Activated CD4-positive, alpha-beta T cell treated with anti-CD3 and anti-CD28 coated beads for 24 hours (primary cell): ENCODE measurements around the gene TNFAIP8L1.

ENCODE experiments used
- DNase-seq, 2 donors: peaks; one replicate each; pipeline ENCODE4 v3.0.0-alpha.2; 2020; ENCODE audit warnings: low read depth in 2 of 2

Gene TNFAIP8L1

GRCh38 chr19:4609878-4610511 is 29.3 kb upstream of the TNFAIP8L1 start:
- no peak for DNase-seq

GRCh38 chr19:4613254-4613751 is 26.0 kb upstream of the TNFAIP8L1 start:
- no peak for DNase-seq

GRCh38 chr19:4618019-4618418 is 21.3 kb upstream of the TNFAIP8L1 start:
- DNase-seq: no peak

GRCh38 chr19:4619668-4620294 is 19.5 kb upstream of the TNFAIP8L1 start:
- DNase-seq: no peak

GRCh38 chr19:4620675-4621074 is 18.6 kb upstream of the TNFAIP8L1 start:
- DNase-seq: no peak

DNA sequence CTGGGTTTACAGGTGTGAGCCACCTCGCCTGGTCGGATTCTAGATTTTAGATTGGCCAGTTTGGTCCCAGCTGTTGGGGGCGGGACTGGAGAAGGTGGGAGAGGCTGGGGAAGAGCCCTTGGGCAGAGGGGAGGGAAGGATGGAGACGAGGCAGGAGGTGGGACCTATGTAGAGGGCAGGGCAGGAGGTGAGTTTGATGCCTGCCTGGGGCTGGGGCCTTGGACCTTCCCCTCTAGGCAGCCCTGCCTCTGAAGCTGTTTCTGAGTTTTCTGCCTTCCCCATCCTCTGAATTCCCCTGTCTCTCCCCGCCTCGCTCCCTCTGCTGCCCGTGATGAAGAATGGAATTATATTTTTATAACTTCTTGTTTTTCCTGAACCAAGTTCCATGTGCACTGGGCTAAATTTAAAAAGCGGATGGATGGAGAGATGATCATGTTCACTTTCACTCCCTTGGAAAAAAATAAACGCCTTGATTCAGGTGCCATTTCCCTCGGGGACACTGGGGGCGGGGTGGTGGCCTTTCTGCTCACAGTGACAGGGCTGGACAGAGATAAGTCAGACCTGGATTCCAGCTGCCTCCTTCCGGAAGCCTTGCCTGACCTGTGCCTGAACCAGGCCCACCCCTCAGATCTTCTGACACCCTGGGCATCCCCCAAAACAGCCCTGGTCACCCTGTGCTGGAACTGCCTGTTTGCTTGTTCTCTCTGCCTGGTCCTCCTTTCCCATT is 16.5 kb upstream of the TNFAIP8L1 start:
- no peak for DNase-seq

DNA sequence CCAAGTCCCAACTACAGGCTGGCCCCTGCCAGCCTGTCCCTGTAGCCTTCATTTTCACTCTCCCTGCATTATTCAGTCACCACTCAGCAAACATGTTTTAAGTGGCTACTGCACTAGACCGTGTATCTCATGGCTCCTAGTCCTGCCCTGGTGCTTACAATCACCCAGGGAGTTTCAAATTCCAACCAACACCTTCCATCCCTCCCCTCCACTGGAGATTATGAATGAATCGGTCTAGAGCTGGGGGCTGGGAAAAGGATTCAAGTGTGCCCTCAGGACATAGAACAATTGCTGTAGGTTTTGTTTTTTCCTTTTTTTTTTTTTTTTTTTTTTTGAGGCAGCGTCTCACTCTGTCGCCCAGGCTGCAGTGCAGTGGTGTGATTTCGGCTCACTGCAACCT is 15.0 kb upstream of the TNFAIP8L1 start:
- no peak for DNase-seq

- no peak for DNase-seq
Observed at GRCh38 chr19:4624733-4625362, 14.5 kb upstream of the TNFAIP8L1 start.

- peak in 1 of 2 donors; percentile 22 for DNase-seq
Observed at GRCh38 chr19:4633140-4633967, 6.0 kb upstream of the TNFAIP8L1 start.

GRCh38 chr19:4635754-4636116 is 3.6 kb upstream of the TNFAIP8L1 start:
- no peak for DNase-seq

DNA sequence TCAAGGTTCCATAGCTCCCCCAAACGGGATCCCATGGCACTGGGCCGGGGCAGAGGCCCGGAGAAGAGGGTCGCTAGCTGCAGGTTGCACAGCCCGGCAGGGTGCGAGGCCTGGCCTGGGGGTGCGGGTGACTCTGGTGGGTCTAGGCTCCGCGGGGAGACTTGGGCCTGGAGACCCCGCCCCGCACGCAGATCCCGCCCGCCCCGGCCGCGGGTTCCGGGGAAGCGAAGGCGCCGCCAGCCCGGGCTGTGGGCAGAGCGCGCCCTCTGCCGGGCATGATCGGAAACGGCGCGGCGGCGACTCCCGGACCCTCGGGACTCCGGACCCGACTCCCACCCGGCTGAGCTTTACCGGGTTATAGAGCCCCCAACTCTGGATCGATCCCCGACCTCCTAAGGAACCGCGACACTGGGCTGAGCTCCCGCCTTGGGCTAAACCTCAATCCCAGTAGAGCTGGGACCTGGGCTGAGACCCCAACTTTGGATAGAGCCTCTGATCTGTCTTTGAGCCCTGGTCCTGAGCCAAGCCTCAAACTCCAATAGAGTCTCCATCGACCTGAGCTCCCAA is 3.1 kb upstream of the TNFAIP8L1 start:
- DNase-seq: peak; percentile 72 to 76

DNA sequence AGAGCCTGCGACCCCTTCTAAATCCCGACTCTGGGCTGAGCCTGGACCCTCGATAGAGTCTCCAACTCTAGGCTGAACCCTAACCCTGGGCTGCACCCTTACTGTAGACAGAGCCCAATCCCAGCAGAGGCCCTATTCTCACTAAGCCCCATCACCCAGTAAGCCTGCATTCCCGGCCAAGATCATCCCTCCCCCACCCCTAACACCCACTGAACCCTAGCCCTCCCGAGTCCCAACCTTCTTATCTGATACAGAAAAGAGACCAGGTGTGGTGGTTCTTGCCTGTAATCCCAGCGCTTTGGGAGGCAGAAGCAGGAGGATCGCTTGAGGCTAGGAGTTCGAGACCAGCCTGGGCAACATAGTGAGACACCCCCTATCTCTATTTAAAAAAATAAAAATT is 2.6 kb upstream of the TNFAIP8L1 start:
- DNase-seq: no peak

DNA sequence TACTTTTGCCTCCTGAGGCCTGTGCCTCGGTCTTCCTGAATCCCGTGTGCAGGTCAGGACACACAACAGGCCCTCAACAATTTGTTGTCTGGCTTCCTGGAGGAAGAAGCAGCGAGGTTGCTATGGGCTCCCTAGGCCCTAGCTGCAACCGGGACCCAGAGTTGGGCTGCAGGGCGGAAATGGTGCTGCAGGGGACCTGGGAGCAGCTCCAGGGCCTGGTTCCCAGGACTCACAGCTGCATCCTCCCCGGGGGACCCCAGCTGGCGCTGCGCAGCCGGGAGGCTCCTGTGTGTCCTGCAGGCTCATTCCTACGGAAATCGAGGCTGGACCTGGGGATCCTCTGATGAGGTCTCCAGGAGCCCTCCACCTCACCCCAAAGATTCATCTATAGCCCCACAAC is 999 bp upstream of the TNFAIP8L1 start:
- DNase-seq: no peak

GRCh38 chr19:4639531-4640246 is 373 bp downstream of the TNFAIP8L1 start:
- no peak for DNase-seq

DNA sequence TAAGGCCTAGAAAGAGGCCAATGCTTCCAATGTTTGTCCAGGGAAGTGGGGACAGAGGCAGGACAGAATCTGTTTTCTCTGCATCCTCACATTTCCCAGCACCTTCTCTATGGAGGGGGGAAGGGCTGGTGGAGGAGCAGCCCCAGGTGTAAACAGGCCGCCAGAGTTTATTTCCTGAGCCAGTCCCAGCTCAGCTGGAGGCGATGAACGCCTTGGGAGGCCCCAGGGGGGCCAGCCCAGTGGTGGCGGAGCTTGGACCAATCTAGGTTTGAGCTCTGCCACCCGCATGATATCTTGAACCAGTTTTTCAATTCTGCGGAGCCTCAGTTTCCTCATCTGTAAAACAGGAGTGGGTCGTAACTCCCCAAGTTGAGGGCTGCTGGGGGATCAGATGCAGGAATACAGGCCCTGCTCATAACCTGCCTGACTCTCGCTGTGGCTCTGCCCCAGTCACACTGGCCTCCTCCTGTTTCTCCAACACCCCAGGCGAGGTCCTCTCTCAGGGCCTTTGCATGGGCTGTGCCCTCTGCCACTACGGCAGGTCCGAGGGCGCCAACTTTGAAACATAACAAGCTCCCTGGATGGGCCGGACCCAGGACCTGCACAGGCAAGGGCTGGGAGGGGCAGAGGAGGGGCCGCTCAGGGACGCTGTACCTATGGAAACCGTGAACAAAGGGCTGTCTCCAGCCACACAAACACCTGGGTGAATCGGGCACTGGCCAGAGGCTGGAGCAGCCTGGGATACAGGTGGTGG is 1.1 kb downstream of the TNFAIP8L1 start:
- no peak for DNase-seq

DNA sequence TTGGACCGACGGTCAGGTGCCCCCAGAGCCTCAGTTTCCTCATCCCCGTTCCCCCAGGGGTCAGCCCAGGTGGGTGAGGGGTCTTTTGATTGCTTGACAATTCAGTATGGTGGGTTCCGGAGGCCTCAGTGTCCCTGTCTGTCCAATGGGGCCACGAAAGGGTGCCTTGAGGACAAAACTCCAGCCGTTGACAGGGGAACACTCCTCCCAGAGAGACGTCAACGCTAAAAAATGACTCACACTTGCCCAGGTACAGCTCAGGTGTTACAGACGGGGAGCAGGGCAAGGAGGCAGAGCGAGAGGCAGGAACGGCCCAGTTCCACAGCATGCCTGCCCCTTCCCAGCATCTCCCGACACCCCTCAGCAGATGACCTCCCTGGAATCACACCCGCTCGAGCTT is 1.8 kb downstream of the TNFAIP8L1 start:
- DNase-seq: no peak

DNA sequence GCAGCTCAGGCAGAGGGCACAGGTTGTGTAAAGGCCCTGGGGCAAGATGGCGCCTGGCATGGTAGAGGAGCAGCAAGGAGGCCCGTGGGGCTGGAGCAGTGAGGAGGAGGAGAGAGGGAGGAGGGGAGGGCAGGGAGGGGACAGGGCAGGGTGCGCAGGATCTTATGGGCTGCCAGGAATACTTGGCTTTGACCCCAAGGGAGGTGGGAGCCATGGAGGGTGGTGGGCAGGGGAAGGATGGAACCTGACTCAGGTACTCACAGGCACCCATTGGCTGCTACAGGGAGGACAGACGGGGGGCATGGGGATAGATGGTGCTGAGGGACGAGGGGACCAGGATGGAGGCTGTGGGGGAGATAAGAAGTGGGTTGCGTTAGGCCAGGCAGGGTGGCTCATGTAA is 3.3 kb downstream of the TNFAIP8L1 start:
- DNase-seq: no peak

- no peak for DNase-seq
Observed at GRCh38 chr19:4645718-4646117, 6.4 kb downstream of the TNFAIP8L1 start.

GRCh38 chr19:4647676-4648644 is 8.6 kb downstream of the TNFAIP8L1 start:
- no peak for DNase-seq
